ENCODE results near the gene TRIM26.

- TF ChIP-seq ISL1 (CRISPR knock-in tag; IDR thresholded peaks at IDR 0.05) (no peak), ESRRG (CRISPR knock-in tag; IDR thresholded peaks at IDR 0.05) (no peak), PATZ1 (CRISPR knock-in tag; IDR thresholded peaks at IDR 0.05; ENCODE audit: borderline replicate concordance) (no peak), TSHZ2 (CRISPR knock-in tag; IDR thresholded peaks at IDR 0.05) (no peak), ZFP3 (CRISPR knock-in tag; IDR thresholded peaks at IDR 0.05) (no peak), ARNTL (CRISPR knock-in tag; IDR thresholded peaks at IDR 0.05; ENCODE audit: borderline replicate concordance, low read depth) (no peak), CSRNP3 (CRISPR knock-in tag; IDR thresholded peaks at IDR 0.05) (no peak), TOX (CRISPR knock-in tag; IDR thresholded peaks at IDR 0.05; ENCODE audit: borderline replicate concordance) (no peak)
Measured at GRCh38 chr6:30219244-30219643, 6.0 kb upstream of the TRIM26 start.
